SIG-M5 treated with dmso at 0.1 percent for 504 hours (cell line): ENCODE data around the gene CRACR2B.

Experiments used
- DNase-seq: peaks from one replicate; lab custom pipeline; 2025; ENCODE audit not compliant: unreplicated experiment; lab: John Stamatoyannopoulos, UW

The CRACR2B gene

DNA sequence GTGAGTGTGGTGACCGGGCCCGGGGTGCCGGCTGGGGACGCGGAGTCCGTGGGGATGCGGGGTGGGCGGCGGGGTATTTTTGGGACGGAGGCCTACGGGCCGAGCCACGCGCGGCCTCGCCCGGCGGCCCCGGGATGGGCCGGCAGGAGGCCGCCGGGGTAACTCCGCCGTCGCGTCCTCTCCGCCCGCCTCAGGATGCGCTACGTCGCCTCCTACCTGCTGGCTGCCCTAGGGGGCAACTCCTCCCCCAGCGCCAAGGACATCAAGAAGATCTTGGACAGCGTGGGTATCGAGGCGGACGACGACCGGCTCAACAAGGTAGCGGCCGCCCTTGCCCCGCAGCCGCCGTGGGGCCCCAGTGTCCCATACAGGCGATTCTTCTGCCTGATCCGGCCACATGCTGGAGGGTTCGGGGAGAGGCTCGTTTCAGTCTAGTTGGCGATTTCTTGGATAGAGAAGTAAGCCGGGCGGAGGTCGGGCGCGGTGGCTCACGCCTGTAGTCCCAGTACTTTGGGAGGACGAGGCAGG, 17.6 kb upstream of the CRACR2B start:
- no peak for DNase-seq

DNA sequence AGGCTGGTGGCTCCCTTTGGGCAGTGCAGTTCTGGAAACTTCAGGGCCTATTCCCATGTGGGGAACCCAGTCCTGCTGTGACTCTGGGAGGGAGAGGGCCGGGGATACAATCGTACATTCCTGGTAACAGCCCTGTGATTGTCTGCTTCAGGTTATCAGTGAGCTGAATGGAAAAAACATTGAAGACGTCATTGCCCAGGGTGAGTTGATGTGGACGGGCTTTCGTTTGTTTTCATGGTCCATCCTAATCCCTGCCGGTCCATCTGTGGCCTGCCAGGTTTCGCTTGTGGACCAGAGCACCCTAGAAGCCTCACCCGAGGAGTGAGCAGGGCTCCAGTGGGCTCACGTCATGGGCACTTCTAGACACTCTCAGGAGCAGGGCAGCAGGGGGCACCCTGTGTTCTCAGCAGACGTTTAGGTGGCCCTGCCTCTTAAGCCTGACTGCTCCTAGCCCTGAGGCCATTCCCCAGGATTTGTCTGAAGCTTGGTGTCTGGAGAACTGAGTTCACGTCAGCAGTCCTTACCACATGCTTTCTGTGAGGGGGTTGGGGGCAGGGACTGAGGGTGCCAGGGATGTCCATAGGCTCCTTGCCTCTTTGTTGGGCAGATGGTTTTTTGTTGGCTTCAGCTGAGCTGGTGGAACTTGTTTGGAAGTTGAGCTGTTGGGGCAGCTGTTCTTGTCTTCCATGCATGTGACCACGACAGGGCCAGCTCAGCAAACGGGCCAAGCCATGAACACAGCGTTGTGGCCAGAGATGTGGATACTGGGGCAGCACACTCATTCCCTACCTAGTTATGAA, 16.1 kb upstream of the CRACR2B start:
- no peak for DNase-seq

DNA sequence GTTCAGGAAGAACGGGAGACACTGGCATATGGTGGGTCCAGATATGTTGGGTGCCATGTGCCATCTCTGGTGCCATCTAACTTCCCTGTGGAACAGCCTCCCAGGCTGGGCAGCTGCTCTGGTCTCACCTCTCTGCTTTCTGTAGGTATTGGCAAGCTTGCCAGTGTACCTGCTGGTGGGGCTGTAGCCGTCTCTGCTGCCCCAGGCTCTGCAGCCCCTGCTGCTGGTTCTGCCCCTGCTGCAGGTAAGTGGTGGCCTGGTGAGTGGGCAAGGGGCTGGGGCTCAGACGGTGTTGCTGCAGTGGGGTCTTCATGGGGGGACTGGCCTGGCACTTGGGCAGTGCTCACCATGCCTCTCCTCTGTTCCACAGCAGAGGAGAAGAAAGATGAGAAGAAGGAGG, 15.3 kb upstream of the CRACR2B start:
- no peak for DNase-seq

DNA sequence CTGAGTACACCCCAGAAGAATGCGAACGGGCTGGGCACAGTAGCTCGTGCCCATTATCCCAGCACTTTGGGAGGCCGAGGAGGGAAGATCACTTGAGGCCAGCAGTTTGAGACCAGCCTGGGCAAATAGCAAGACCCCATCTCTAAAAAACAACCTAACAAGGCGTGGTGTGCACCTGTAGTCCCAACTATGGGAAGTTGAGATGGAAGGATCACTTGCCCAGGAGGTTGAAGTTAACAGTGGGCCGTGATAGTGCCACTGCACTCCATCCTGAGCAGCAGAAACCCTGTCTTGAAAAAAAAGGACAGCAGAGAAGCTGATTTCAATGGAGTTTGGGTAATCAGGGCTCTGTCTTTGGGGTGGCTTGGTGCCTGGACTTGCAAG, 14.7 kb upstream of the CRACR2B start:
- no peak for DNase-seq

DNA sequence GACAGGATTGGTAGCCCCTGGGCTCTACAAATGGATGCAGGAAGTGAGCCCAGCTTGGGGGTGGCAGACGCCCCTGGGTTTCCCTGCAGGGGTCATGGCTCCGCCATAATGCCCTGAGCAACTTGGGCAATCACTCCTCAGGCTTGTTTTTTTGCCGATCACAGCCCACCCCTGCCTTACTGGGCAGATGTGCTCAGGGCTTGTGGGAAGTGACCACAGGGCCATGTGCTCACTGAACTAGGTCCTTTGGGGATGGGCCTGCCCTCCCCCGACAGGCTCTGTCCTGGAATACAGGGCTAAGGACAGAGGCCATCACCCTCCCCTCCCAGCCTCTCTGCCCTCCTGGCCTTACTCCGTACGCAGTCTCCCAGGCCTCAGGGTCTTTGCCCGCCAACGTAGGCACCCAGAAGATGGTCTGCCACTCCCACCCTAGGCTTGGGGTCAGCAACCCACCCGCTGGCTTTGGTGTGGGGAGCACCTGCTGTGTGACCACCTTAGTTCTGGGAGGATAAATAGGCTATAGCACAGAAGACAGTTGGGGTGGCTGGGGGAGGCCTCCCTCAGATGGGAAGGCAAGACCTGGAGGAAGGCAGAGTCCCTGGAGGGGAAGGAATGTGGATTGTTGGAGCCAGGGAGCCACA, 14.1 kb upstream of the CRACR2B start:
- no peak for DNase-seq

DNA sequence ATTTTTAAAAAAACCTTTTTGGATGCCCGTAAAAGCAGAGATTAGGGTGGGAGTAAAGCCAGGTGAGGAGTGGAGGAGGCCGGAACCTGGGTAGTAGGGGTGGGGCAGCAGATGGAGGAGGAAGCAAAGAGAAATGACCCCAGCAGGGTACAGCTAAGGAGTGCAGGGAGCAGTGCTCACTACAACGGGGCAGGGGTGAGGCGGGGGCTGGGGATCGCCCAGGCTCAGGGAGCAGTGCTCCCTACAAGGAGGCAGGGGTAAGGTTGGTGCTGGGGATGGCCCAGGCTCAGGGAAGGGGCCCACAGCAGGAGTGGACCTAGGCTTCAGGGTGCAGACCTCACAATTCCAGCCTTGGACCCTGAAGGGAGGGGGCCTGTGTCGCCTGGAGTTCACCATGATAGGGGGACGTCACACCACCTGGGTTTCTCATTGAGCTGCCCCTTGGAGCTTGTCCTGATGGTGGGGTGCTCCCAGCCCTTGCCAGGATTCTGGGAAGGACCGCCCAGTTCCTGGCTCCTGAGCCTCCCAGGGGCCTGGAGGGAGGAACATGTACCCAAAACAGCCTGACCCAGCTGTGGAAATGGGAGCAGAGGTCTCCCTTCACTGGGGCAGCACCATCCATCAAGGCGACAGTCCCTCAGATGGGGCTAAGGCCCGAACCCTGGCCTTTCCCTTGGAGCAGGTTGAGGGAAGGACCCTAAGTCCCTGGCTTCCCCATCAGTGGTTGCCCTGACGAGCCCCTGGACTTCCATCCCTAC, 11.9 kb upstream of the CRACR2B start:
- no peak for DNase-seq

DNA sequence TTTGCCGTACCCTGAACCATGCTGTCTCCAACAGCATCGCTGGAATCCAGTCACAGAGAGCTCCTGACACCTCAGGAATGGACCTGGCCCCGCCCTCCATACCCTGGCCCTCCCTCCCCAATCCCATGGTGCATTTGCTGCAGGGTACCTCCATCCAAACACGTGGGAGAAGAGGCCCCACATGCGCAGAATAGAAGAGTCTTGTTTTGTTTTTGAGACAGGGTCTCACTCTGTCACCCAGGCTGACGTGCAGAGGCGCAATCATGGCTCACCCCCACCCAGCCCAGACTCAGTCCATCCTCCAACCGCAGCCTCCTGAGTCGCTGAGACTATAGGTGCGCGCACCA, 11.3 kb upstream of the CRACR2B start:
- DNase-seq, result no peak

DNA sequence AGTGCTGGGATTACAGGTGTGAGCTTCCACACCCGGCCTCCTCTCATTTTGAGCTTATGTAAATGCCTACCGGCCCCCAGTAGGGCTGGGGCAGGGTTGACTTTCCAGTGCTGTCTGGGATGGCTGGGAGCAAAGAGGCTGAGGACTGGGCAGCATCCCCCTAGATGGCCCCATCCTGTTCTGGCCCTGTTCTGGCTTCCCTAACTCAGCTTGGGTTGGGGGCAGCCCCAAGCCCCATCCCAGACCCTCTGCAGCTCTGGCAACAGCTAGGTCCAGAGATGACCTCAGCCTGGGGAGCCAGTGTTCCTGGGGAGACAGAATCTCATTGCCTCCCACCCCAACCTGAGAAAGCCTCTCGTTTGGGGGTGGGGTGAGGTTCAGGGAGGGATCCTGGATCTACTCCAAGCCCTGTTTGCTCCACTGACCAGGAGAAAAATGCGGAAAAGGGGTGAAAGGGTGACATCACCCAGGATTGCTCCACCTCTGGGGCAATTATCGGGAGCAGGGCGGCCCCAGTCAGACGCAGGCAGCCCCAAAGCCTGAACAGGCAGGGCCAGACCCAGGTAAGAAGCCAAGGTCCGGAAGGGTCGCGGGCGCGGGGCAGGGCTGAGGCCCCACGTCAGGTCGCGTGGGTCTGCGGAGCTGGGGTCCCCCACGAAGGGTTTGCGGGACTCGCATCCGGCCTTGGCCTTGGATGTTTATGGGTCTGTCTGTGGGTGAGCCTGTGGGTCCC, 9.2 kb upstream of the CRACR2B start, which contains the start of gene PNPLA2:
TSS of gene PNPLA2 (plus strand) at position 519 of the 733 bp plus-strand sequence. CDS start 805 bp downstream, outside the sequence.
- DNase-seq, result no peak

DNA sequence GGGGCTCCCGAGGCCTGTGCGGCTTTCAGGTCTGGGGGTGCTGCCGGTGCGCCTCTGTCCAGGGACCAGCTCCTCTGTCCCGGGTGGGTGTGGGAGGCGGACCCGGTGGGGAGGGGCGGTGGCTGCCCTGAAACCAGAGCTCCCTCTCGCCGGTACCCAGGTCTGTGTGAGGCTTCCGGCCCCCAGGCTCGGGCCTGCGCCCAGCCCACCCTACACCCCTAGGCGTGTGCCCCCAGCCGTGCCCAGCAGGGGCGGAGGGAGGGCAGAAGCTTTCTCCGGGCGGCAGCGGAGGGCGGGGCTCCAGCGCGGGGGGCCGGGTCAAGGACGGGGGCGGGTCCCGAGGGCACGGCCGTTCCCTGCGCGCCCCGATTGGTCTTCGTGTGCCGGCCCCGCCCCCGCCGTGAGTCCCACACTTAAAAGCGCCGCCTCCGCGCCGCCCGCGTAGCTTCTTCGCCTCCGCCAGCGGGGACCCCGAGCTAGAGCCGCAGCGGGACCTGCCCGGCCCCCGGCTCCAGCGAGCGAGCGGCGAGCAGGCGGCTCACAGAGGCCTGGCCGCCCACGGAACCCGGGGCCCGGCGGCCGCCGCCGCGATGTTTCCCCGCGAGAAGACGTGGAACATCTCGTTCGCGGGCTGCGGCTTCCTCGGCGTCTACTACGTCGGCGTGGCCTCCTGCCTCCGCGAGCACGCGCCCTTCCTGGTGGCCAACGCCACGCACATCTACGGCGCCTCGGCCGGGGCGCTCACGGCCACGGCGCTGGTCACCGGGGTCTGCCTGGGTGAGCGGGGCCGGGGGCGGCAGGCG, 8.4 kb upstream of the CRACR2B start:
- peak; percentile 82 for DNase-seq

DNA sequence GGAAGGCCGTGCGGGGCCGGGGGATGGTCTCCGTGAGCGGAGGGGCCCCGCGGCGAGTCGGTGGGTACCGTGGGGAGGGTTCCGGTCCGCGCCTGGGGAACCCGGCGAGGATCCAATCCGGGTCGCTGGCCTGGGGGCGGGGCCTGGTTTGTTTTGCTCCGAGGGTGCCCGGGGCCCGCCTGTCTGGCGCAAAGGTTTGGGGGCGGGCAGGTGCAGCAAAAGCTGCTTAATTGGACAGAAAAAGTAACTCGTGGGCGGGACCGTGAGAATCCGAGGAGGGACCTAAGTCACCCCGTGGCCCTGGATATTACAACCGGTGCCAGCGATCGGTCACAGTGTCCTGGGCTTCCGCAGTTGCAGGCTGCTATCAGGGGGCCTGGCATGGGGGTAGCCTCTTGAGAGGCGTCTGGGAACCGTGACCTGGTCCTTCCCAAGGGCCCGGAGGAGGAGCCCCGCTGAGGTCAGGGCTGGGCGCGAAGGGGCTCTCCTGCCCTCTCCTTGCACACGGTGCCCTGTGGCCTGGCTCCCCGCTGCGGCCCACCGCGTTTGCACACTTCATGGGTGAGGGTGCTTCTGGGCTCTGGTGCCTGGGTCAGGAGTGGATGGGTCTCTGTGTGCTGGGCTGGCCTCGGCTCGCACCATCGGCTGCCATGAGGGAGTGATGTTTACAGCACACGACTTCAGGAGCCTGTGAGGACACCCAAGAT, 7.6 kb upstream of the CRACR2B start:
- peak; percentile 84 for DNase-seq

DNA sequence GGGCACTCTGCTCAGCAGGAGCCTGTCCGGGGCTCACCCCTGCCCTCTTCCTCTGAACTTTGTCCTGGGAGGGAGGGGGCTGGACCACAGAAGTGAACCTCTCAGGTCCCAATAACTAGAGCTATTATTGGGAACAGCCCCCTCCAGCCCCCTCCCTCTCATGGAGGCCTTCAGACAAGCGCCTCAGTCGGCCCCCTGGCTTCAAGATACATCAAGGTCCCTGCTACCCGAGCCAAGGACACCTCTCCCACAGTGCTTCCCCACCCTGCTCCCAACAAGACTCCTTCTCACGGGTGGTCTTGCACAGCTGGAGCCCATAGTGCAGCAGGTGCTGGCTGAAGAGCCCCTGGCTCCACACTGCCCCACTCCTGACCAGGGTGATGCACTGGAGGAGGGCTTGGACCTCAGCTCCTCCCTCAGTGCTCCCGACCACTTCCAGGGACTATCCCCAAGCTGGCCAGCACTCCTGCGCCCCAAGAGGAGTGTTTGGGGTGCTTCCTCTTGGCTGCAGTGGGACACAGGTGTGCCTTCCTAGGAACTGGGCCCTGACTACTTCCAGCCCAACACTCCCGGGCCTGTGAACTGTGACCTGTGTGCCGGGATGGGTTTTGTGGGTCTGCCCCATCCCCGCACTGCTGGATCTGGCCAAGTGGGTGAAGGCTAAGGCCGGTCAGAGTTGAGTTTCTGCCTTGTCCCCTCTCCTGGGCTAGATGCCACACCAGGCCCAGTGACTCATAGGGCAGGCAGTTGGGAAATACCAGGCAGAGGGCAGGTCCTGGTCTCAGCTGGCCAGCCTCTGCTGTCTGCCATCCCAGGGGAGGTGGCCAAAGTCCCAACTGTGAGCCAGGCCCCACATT, 6.8 kb upstream of the CRACR2B start:
- DNase-seq, result no peak

DNA sequence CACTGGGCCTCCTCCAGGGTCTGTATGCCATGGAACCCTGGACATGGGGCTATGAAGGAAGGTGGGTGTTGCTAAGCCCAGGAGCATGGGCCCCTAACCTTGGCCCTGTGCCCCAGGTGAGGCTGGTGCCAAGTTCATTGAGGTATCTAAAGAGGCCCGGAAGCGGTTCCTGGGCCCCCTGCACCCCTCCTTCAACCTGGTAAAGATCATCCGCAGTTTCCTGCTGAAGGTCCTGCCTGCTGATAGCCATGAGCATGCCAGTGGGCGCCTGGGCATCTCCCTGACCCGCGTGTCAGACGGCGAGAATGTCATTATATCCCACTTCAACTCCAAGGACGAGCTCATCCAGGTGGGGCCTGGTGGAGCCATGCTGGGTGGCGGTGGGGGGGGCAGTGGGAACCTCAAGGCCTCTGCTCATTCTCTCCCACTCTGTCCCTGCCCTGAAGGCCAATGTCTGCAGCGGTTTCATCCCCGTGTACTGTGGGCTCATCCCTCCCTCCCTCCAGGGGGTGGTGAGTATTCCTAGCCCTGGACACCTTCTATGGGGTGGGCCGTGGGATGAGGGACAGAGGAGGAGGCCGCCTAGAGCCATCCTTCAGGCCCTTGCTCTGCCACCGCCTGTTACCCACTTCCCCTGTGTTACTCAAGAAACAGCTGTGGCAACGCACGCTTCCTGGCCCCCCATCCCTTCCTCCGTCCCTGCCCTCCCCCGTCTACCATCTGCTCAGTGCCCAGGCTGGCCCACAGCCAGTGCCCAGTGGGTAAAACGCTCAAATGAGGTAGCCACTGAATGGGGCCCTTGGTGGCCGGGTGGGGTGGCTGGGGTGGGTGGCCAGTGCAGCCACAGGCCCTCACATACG, 6.0 kb upstream of the CRACR2B start:
- no peak for DNase-seq

DNA sequence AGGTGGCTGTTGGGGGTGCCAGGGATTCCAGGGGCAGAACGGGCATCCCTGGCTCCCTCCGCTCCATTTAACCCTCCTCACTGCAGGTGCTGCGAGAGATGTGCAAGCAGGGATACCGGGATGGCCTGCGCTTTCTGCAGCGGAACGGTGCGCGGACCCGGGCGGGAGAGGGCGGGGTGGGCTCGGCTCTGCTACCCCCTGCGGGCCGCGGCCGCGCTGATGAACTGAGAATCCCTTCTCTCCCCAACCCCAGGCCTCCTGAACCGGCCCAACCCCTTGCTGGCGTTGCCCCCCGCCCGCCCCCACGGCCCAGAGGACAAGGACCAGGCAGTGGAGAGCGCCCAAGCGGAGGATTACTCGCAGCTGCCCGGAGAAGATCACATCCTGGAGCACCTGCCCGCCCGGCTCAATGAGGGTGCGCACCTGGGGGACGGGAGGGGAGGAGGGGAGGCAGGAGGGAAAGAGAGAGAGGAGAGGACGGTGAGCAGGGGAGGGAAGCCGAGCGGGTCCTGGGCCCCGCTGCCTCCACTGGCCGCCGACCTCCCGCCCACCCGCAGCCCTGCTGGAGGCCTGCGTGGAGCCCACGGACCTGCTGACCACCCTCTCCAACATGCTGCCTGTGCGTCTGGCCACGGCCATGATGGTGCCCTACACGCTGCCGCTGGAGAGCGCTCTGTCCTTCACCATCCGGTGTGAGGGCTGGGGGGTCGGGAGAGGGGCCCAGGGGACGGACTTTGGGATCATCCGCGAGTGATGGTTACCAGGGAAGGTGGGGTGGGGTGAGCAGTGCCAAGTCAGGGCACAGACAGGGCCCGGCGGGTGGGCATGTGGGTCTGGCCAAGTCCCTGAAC, 4.1 kb upstream of the CRACR2B start:
- no peak for DNase-seq

DNA sequence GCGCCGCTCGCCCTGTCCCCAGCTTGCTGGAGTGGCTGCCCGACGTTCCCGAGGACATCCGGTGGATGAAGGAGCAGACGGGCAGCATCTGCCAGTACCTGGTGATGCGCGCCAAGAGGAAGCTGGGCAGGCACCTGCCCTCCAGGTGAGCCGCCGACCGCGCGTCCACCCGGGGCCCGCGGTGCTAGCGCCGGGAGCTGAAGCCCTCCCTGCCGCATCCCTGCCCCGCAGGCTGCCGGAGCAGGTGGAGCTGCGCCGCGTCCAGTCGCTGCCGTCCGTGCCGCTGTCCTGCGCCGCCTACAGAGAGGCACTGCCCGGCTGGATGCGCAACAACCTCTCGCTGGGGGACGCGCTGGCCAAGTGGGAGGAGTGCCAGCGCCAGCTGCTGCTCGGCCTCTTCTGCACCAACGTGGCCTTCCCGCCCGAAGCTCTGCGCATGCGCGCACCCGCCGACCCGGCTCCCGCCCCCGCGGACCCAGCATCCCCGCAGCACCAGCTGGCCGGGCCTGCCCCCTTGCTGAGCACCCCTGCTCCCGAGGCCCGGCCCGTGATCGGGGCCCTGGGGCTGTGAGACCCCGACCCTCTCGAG, 3.3 kb upstream of the CRACR2B start:
- no peak for DNase-seq

DNA sequence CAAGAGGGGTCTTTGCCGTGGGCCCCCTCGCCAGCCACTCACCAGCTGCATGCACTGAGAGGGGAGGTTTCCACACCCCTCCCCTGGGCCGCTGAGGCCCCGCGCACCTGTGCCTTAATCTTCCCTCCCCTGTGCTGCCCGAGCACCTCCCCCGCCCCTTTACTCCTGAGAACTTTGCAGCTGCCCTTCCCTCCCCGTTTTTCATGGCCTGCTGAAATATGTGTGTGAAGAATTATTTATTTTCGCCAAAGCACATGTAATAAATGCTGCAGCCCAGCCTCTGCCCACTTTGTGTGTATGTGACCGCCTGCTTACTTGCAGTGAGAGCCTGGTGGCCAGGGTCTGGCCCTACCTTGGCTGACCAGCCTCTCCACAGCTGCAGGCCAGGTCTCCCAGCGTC, 2.8 kb upstream of the CRACR2B start:
- DNase-seq, result no peak

DNA sequence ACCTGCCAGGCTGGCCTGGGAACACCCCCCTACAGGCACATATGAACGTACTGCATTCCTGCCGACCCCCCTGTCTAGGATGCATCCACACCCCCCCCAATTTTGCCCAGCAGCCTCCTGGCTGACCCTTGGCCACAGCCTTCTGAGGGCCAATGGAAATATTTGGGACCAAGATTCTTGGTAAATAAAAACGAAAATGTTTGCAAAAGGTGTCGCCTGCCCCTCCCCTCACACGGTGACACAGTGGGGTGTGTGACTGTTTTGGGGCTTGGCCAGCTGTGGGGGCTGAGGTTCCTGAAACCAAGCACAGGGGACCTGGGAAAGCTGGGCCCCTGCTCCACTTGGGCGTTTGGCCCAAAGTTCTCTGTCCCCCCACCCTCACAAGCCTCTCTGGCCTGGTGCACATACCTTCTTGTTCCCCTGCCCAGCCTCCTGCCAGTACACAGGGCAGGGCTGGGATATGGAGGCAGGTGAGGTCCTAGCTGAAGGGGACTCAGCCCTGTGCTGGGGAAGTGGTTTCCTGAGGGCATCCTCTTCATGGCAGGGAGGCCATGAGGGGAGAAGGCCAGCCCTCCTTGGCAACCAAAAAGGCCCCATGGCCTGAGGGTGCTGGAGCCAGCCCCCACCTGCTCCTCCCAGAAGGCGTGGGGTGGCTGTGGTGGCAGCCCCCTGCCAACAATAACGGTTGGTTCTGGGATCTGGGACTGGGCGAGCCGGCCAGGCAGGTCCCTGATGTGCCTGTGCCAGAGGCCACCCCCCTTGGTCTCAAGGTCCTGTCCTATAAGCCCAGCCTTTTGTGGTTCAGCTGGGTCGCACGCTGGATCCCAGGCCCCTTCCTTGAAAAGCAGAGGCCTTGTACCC, 2.1 kb upstream of the CRACR2B start:
- no peak for DNase-seq
